Nephron (organoid): ENCODE measurements around the gene GYPC.

Source experiments
- H3K27ac Mint-ChIP-seq, 3 experiments: 2 replicates each; pipeline ENCODE4 v1.8.0; 2020; ENCODE audit warnings: mixed read lengths in 3 of 3, mild to moderate bottlenecking in 2 of 3, moderate library complexity in 1 of 3
- H3K27me3 Mint-ChIP-seq: 2 replicates; pipeline ENCODE4 v1.8.0; 2021; ENCODE audit warnings: low read depth, mild to moderate bottlenecking, moderate library complexity, mixed read lengths
- H3K36me3 Mint-ChIP-seq: 2 replicates; pipeline ENCODE4 v1.8.0; 2020; ENCODE audit warnings: low read depth, mixed read lengths
- H3K4me1 Mint-ChIP-seq: 2 replicates; pipeline ENCODE4 v1.8.0; 2020; ENCODE audit warnings: mixed read lengths
- H3K4me3 Mint-ChIP-seq, 3 experiments: 2 replicates each; pipeline ENCODE4 v1.8.0; 2020; ENCODE audit warnings: mild to moderate bottlenecking in 3 of 3, mixed read lengths in 3 of 3, moderate library complexity in 2 of 3
- H3K9me3 Mint-ChIP-seq: 2 replicates; pipeline ENCODE4 v1.8.0; 2020; ENCODE audit warnings: mixed read lengths
- CTCF ChIP-seq, 3 experiments: fragments of 200-600 bp; sonication (generic); IDR thresholded peaks; one replicate each; pipeline ENCODE4 v1.5.0; 2021; ENCODE audit warnings: antibody characterized with exemption in 3 of 3; ENCODE audit not compliant: unreplicated experiment in 3 of 3

Gene GYPC

GRCh38 chr2:126657636-126658318, 1.8 kb downstream of the GYPC start:
- Mint-ChIP-seq H3K27ac (peak overlapping the region; percentile 95 to 97 (median 96)), H3K9me3 (no peaks in the 10 kb centered on the region), H3K36me3 (no peaks in the 10 kb centered on the region), H3K4me1 (peaks cover 64% of the 10 kb centered on the region), H3K27me3 (peaks cover 1% of the 10 kb centered on the region), H3K4me3 (peak overlapping the region; percentile 89 to 95 (median 90))
- no peak for TF ChIP-seq CTCF (IDR thresholded peaks at IDR 0.05; ENCODE audit: unreplicated experiment in 3 of 3)

GRCh38 chr2:126658319-126658904, 2.5 kb downstream of the GYPC start:
- peak overlapping the region; percentile 89 to 95 (median 90) for H3K4me3 Mint-ChIP-seq
- TF ChIP-seq CTCF (IDR thresholded peaks at IDR 0.05; ENCODE audit: unreplicated experiment in 3 of 3), result no peak
- H3K36me3 Mint-ChIP-seq, result no peaks in the 10 kb centered on the region
- H3K27me3 Mint-ChIP-seq, result peaks cover 4% of the 10 kb centered on the region
- H3K27ac Mint-ChIP-seq, result peak overlapping the region; percentile 95 to 97 (median 96)
- H3K4me1 Mint-ChIP-seq, result peaks cover 69% of the 10 kb centered on the region
- no peaks in the 10 kb centered on the region for H3K9me3 Mint-ChIP-seq

GRCh38 chr2:126658905-126659561, 3.1 kb downstream of the GYPC start:
- peaks cover 72% of the 10 kb centered on the region for H3K4me1 Mint-ChIP-seq
- no peak for TF ChIP-seq CTCF (IDR thresholded peaks at IDR 0.05; ENCODE audit: unreplicated experiment in 3 of 3)
- H3K36me3 Mint-ChIP-seq, result peaks cover 4% of the 10 kb centered on the region
- H3K9me3 Mint-ChIP-seq, result no peaks in the 10 kb centered on the region
- H3K27me3 Mint-ChIP-seq, result peaks cover 9% of the 10 kb centered on the region
- H3K27ac Mint-ChIP-seq, result peak overlapping the region; percentile 63 to 88 (median 71)
- peak overlapping the region; percentile 0 to 54 (median 26) for H3K4me3 Mint-ChIP-seq

- H3K36me3 Mint-ChIP-seq, result peaks cover 7% of the 10 kb centered on the region
- H3K9me3 Mint-ChIP-seq, result no peaks in the 10 kb centered on the region
- H3K4me1 Mint-ChIP-seq, result peaks cover 74% of the 10 kb centered on the region
- H3K27ac Mint-ChIP-seq, result peak overlapping the region in 1 of 3 experiments; percentile 63
- no peak for TF ChIP-seq CTCF (IDR thresholded peaks at IDR 0.05; ENCODE audit: unreplicated experiment in 3 of 3)
- H3K27me3 Mint-ChIP-seq, result peaks cover 11% of the 10 kb centered on the region
- H3K4me3 Mint-ChIP-seq, result peak overlapping the region in 1 of 3 experiments; percentile 29
Observed at GRCh38 chr2:126659562-126660467, 3.9 kb downstream of the GYPC start.

GRCh38 chr2:126660971-126661370, 5.0 kb downstream of the GYPC start:
- peaks cover 11% of the 10 kb centered on the region for H3K27me3 Mint-ChIP-seq
- H3K36me3 Mint-ChIP-seq, result peaks cover 7% of the 10 kb centered on the region
- peak overlapping the region in 2 of 3 experiments; percentile 40 to 72 for H3K27ac Mint-ChIP-seq
- H3K9me3 Mint-ChIP-seq, result no peaks in the 10 kb centered on the region
- peak overlapping the region in 1 of 3 experiments; percentile 9 for H3K4me3 Mint-ChIP-seq
- TF ChIP-seq CTCF (IDR thresholded peaks at IDR 0.05; ENCODE audit: unreplicated experiment in 3 of 3), result no peak
- H3K4me1 Mint-ChIP-seq, result peaks cover 73% of the 10 kb centered on the region
